K562 (cell line): ENCODE results near the gene ATG7. TPM values are rescaled to one million over a fixed set of nuclear protein-coding genes. Genes with fewer than 3 reads are reported as not detected.
"Not testable (repeated sequence)": the region's sequence is repeated elsewhere in the genome, so short reads cannot be mapped to it uniquely, and the experiment has no call there.

Experiments
- ATAC-seq: fragments of 200-7000 bp; cut with Tn5 transposase; 3 replicates; pipeline ENCODE4 v1.9.1; 2020; ENCODE audit warnings: moderate library complexity
- BruUV-seq: library from RNA; stranded (reverse); fragments of 400-500 nt; replicated peaks from 2 replicates; lab custom pipeline; 2021; lab: Mats Ljungman, UMichigan
- CTCF ChIA-PET: fragments of 300-600 bp; formaldehyde crosslinking; extraction: SDS; loops from one replicate; lab custom pipeline; 2021; ENCODE audit warnings: low intra/inter-chr PET ratio; lab: Yijun Ruan, JAX
- POLR2A ChIA-PET: fragments of 300-600, 350-650 bp; sonication (Branson Sonifier 250); formaldehyde crosslinking; extraction: SDS; loops from one replicate; lab custom pipeline; 2021; ENCODE audit warnings: antibody characterized with exemption, inconsistent platforms; lab: Yijun Ruan, JAX
- DNase-seq, 4 experiments: peaks; one replicate each; pipeline versions ENCODE4 v3.0.0 to v3.0.0-alpha.2; 2011 to 2018; ENCODE audit warnings: low spot score in 3 of 4, mixed read lengths in 3 of 4; ENCODE audit errors: extremely low read depth in 1 of 4
- FAIRE-seq: peaks from 2 replicates; lab custom pipeline; 2011; peaks lifted over from hg19 to GRCh38; lab: Jason Lieb, UNC
- H2AFZ ChIP-seq: 2 replicates; pipeline ENCODE4 v1.6.0; 2011; ENCODE audit warnings: low read depth, low read length, control low read depth, inconsistent platforms
- H3K27ac ChIP-seq: fragments of 200-600 bp; 3 replicates; pipeline ENCODE4 v1.8.0; 2011; ENCODE audit warnings: low read depth, mild to moderate bottlenecking, control low read depth, inconsistent platforms, low read length, moderate library complexity, mixed read lengths; ENCODE audit errors: extremely low read depth
- H3K27me3 ChIP-seq, 2 experiments: fragments of 300-600 bp in 1 of 2; 2 replicates in 1 of 2; 3 replicates in 1 of 2; pipeline versions ENCODE4 v1.6.0 to v1.8.0; 2011; ENCODE audit warnings: inconsistent platforms in 2 of 2, low read length in 2 of 2, mild to moderate bottlenecking in 1 of 2, mixed read lengths in 1 of 2, moderate library complexity in 1 of 2; ENCODE audit not compliant: control insufficient read depth in 2 of 2, insufficient read depth in 2 of 2
- H3K36me3 ChIP-seq: fragments of 300-600 bp; 3 replicates; pipeline ENCODE4 v1.8.0; 2011; ENCODE audit warnings: mild to moderate bottlenecking, low read length, inconsistent platforms; ENCODE audit not compliant: control insufficient read depth, insufficient read depth
- H3K4me1 ChIP-seq, 2 experiments: fragments of 200-600 bp in 1 of 2; replicated peaks in 1 of 2; 2 replicates in 1 of 2; 3 replicates in 1 of 2; pipeline versions ENCODE4 v1.5.1 to v1.8.0; 2011; ENCODE audit warnings: inconsistent platforms in 2 of 2, low read length in 2 of 2, mild to moderate bottlenecking in 1 of 2, mixed read lengths in 1 of 2, moderate library complexity in 1 of 2; ENCODE audit not compliant: control insufficient read depth in 2 of 2, insufficient read depth in 2 of 2
- H3K4me2 ChIP-seq: 2 replicates; pipeline ENCODE4 v1.6.1; 2011; ENCODE audit warnings: low read length, control low read depth, inconsistent platforms, mixed read lengths; ENCODE audit not compliant: insufficient read depth
- H3K4me3 ChIP-seq: fragments of 200-600 bp; sonication (generic), shearing (Covaris generic); 2 replicates; pipeline ENCODE4 v1.5.1; 2016; ENCODE audit warnings: control low read depth, inconsistent platforms
- H3K79me2 ChIP-seq: fragments of 200-600 bp; 3 replicates; pipeline ENCODE4 v1.8.0; 2011; ENCODE audit warnings: low read length, inconsistent platforms; ENCODE audit not compliant: control insufficient read depth, insufficient read depth
- H3K9ac ChIP-seq, 2 experiments: 2 replicates each; pipeline versions ENCODE4 v1.6.0 to v1.6.1; 2011; ENCODE audit warnings: low read depth in 2 of 2, low read length in 2 of 2, control low read depth in 1 of 2, inconsistent platforms in 1 of 2, mild to moderate bottlenecking in 1 of 2, mixed read lengths in 1 of 2; ENCODE audit not compliant: insufficient read depth in 1 of 2
- H3K9me1 ChIP-seq: one replicate; pipeline ENCODE4 v1.6.0; 2011; ENCODE audit warnings: inconsistent platforms, mild to moderate bottlenecking, low read length, moderate library complexity; ENCODE audit not compliant: control insufficient read depth, insufficient read depth
- H3K9me3 ChIP-seq: replicated peaks from 2 replicates; pipeline ENCODE4 v1.5.1; 2011; ENCODE audit warnings: low read depth, low read length, inconsistent platforms; ENCODE audit not compliant: control insufficient read depth, insufficient read depth
- H4K20me1 ChIP-seq: replicated peaks from 2 replicates; pipeline ENCODE4 v1.6.1; 2011; ENCODE audit warnings: low read length, inconsistent platforms, mixed read lengths; ENCODE audit not compliant: control insufficient read depth, insufficient read depth
- SETDB1 ChIP-seq: IDR thresholded peaks from one replicate; pipeline ENCODE4 v1.6.1; 2012; ENCODE audit warnings: low read length, control low read depth, inconsistent platforms
- STAG1 ChIP-seq: sonication (generic); formaldehyde crosslinking; IDR thresholded peaks from 2 replicates; pipeline ENCODE4 v1.5.0; 2020; ENCODE audit warnings: missing genetic modification reagents, borderline replicate concordance
- ZNF134 ChIP-seq: fragments of 250-450 bp; sonication (Bioruptor Pico); conservative IDR thresholded peaks from 2 replicates; pipeline ENCODE4 v1.4.0; 2020
- ZNF146 ChIP-seq: IDR thresholded peaks from one replicate; pipeline ENCODE4 v1.6.1; 2018; ENCODE audit warnings: missing compliant biosample characterization; ENCODE audit not compliant: unreplicated experiment
- WGBS: fragments of 100-300 bp; shearing (Covaris generic); methylation state at CpG from one replicate; pipeline ENCODE4 v1.1.6; 2016; ENCODE audit warnings: low coverage, mixed read lengths; ENCODE audit not compliant: insufficient coverage; ENCODE audit errors: missing lambda C conversion rate; 5-methylcytosine and 5-hydroxymethylcytosine counted together
- in situ Hi-C: fragments of 300-500 bp; cut with MboI; formaldehyde crosslinking; loops from 4 replicates; pipeline ENCODE4 v1.15.0; 2018; ENCODE audit warnings: inconsistent platforms, mixed read lengths
- intact Hi-C: fragments of 100-400 bp; cut with micrococcal nuclease; formaldehyde crosslinking; loops from 2 replicates; pipeline ENCODE4 v1.14.2; 2022
- polyA plus RNA-seq, 8 experiments: library from polyadenylated mRNA; depleted of rRNA in 4 of 8; stranded (reverse) in 5 of 8; unstranded in 3 of 8; fragments of >200 nt; fragmentation: Nextera tagmentation in 2 of 8; fragmentation: Illumina TruSeq in 1 of 8; extraction: Ambion mirVana in 2 of 8; extraction: Trizol in 1 of 8; gene quantifications; 2 replicates each; pipeline versions ENCODE4 v1.2.1 to v1.2.3, GENCODE V29; 2011 to 2014; ENCODE audit warnings: inconsistent platforms in 1 of 8, missing spikeins in 1 of 8
- total RNA-seq, 7 experiments: library from RNA; depleted of rRNA in 6 of 7; stranded (reverse); fragments of >200 nt in 6 of 7; fragmentation: Illumina TruSeq in 2 of 7; extraction: Trizol in 2 of 7; gene quantifications; 2 replicates each; pipeline versions ENCODE4 v1.2.1 to v1.2.3, GENCODE V29; 2011 to 2021; ENCODE audit warnings: low replicate concordance in 1 of 7

Gene ATG7
- total and polyA plus RNA-seq, 9 of the 15 experiments (the other 6 are each of a cell fraction or from before 2014, with no cell fraction given): 18.3 to 45.3 (median 33.6) TPM

- DNase-seq: no peak
- Histone ChIP-seq H3K79me2 (no peaks in the 10 kb centered on the region), H3K9ac (no peak overlapping the region), H3K4me2 (no peak overlapping the region), H3K4me3 (no peak overlapping the region), H3K9me3 (no peaks in the 10 kb centered on the region), H4K20me1 (no peaks in the 10 kb centered on the region), H3K27ac (no peak overlapping the region), H2AFZ (no peak overlapping the region), H3K27me3 (no peaks in the 10 kb centered on the region), H3K36me3 (no peaks in the 10 kb centered on the region), H3K9me1 (no peaks in the 10 kb centered on the region), H3K4me1 (no peaks in the 10 kb centered on the region)
- BruUV-seq: no TSS peak
- WGBS: 89% methylated on average over 1 of the region's 1 CpG
- no peak for FAIRE-seq
- CTCF ChIA-PET: no interaction called here
- no peak for TF ChIP-seq STAG1
- TF ChIP-seq ZNF134 (CRISPR knock-in tag): no peak
- no peak for TF ChIP-seq SETDB1
- in situ Hi-C loops (no loop called here), intact Hi-C loops (no loop called here)
- no peak for ATAC-seq
- POLR2A ChIA-PET: no interaction called here
These were observed 172.2 kb downstream of the ATG7 start for GRCh38 chr3:11444404-11444803.

DNA sequence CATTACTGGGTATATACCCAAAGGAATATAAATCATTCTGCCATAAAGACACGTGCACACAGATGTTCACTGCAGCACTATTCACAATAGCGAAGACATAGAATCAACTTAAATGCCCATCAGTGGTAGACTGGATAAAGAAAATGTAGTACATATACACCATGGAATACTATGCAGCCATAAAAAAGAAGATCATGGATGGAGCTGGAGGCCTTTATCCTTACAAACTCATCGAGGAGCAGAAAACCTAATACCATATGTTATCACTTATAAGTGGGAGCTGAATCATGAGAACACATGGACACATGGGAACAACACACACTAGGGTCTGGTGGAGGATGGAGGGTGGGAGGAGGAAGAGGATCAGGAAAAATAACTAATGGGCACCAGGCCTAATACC lies 173.0 kb downstream of the ATG7 start:
- H3K27me3 ChIP-seq, H2AFZ ChIP-seq, H3K79me2 ChIP-seq, H3K4me1 ChIP-seq, DNase-seq, in situ Hi-C loops, BruUV-seq, H3K9ac ChIP-seq, H3K9me3 ChIP-seq, H3K4me2 ChIP-seq, FAIRE-seq, intact Hi-C loops, H3K4me3 ChIP-seq, H3K9me1 ChIP-seq, H4K20me1 ChIP-seq, H3K27ac ChIP-seq, CTCF ChIA-PET, H3K36me3 ChIP-seq, ATAC-seq: not testable (repeated sequence)
- POLR2A ChIA-PET: interaction anchor here (0.8 kb wide), 1 partner anchor 20 kb away, joined by 3 read pairs; no protein-coding TSS in a partner anchor
- WGBS: 86% methylated on average over 3 of the region's 3 CpGs
- TF ChIP-seq ZNF146 (CRISPR knock-in tag): peak; percentile 72
